Karpas-422 (cell line): ENCODE measurements around the gene APOA1. TPM values are rescaled to one million over a fixed set of nuclear protein-coding genes. Genes with fewer than 3 reads are reported as not detected.

ENCODE experiments used
- DNase-seq: peaks from one replicate; pipeline ENCODE4 v3.0.0-alpha.2; 2015
- H2AFZ ChIP-seq: fragments of 200-600 bp; sonication (generic); 2 replicates; pipeline ENCODE4 v1.6.1; 2014; ENCODE audit warnings: antibody characterized with exemption, low read length, mixed read lengths
- H3K27ac ChIP-seq: fragments of 200-600 bp; sonication (generic); 2 replicates; pipeline ENCODE4 v1.5.1; 2014; ENCODE audit warnings: mild to moderate bottlenecking, low read length, moderate library complexity
- H3K27me3 ChIP-seq: fragments of 200-600 bp; sonication (generic); 2 replicates; pipeline ENCODE4 v1.6.1; 2014; ENCODE audit warnings: low read length, mixed read lengths
- H3K36me3 ChIP-seq: fragments of 200-600 bp; sonication (generic); 2 replicates; pipeline ENCODE4 v1.6.1; 2014; ENCODE audit warnings: low read length, mixed read lengths; ENCODE audit not compliant: insufficient read depth
- H3K4me1 ChIP-seq: fragments of 200-600 bp; sonication (generic); 2 replicates; pipeline ENCODE4 v1.6.1; 2014; ENCODE audit warnings: mild to moderate bottlenecking, low read length, mixed read lengths
- H3K4me2 ChIP-seq: fragments of 200-600 bp; sonication (generic); 2 replicates; pipeline ENCODE4 v1.6.1; 2014; ENCODE audit warnings: low read length, low read depth, mild to moderate bottlenecking; ENCODE audit not compliant: poor library complexity, severe bottlenecking
- H3K4me3 ChIP-seq: fragments of 200-600 bp; sonication (generic); 2 replicates; pipeline ENCODE4 v1.5.1; 2014; ENCODE audit warnings: mild to moderate bottlenecking, antibody characterized with exemption, low read length, mixed read lengths
- H3K79me2 ChIP-seq: fragments of 200-600 bp; sonication (generic); 2 replicates; pipeline ENCODE4 v1.6.1; 2014; ENCODE audit warnings: mild to moderate bottlenecking, low read length, mixed read lengths
- H3K9ac ChIP-seq: fragments of 200-600 bp; sonication (generic); 2 replicates; pipeline ENCODE4 v1.6.0; 2014; ENCODE audit warnings: low read length
- H3K9me2 ChIP-seq: fragments of 200-600 bp; sonication (generic), shearing (Covaris generic); replicated peaks from 2 replicates; pipeline ENCODE4 v1.6.0; 2014; ENCODE audit warnings: mild to moderate bottlenecking, low read length, moderate library complexity; ENCODE audit not compliant: insufficient read depth
- H3K9me3 ChIP-seq: fragments of 300-700, 200-600 bp; sonication (generic); 2 replicates; pipeline ENCODE4 v1.6.1; 2014; ENCODE audit warnings: low read length, mixed read lengths
- H4K20me1 ChIP-seq: fragments of 200-600 bp; sonication (generic); 2 replicates; pipeline ENCODE4 v1.6.1; 2014; ENCODE audit warnings: mild to moderate bottlenecking, antibody characterized with exemption, low read length, low read depth; ENCODE audit not compliant: insufficient read depth
- total RNA-seq: library from RNA; depleted of rRNA; stranded (reverse); fragments of >200 nt; shearing (Covaris generic); gene quantifications from 2 replicates; pipeline ENCODE4 v1.2.3, GENCODE V29; 2014; ENCODE audit warnings: low replicate concordance

APOA1 gene
- total RNA-seq, 1 experiment from 2014 or later, result not detected

DNA sequence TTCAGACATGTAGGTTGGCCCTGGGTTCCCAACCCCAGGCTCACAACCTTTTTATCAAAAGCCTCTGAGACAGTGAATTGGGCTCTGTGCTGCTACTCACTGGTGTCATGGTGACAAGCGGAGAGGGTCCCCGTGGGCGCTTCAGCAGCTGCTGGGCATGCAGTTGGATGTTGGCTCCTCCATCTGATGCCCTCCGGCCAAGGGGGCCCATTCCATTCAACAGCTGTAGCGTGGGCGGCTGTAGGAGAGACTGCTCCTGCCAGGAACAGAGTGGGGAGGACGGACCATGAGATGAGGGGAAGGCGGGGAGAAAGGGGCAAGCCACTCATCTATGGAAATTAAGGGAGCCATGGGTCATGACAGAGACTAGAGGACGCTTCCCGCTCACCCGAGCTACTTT is 36.0 kb upstream of the APOA1 start:
- Histone ChIP-seq H4K20me1 (no peaks in the 10 kb centered on the region), H3K79me2 (no peaks in the 10 kb centered on the region), H2AFZ (no peak overlapping the region), H3K27me3 (no peaks in the 10 kb centered on the region), H3K27ac (no peak overlapping the region), H3K4me1 (no peaks in the 10 kb centered on the region), H3K4me2 (no peak overlapping the region), H3K9me2 (no peaks in the 10 kb centered on the region), H3K4me3 (no peak overlapping the region), H3K36me3 (no peaks in the 10 kb centered on the region), H3K9me3 (no peaks in the 10 kb centered on the region), H3K9ac (no peak overlapping the region)
- DNase-seq, result no peak

DNA sequence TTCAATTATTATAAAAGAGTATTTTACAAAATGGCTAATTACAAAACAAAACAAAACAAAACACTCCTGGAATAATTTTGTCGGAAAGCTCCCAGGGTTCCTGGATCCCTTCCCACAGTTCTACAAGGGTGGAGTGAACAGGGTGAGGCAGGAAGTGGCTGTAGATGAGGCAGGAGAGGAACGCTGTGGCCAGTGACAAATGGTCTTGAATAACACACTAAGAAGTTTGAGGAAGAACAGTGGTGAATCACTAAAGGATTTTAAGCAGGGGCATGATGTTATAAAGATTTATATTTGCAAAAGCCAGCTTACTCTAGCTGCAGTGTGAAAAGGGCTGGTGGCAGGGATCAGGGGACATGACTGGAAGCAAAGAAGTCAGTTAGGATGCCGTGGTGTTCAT is 33.8 kb upstream of the APOA1 start:
- H3K27me3 ChIP-seq, result no peaks in the 10 kb centered on the region
- no peak overlapping the region for H3K4me2 ChIP-seq
- no peak overlapping the region for H3K9ac ChIP-seq
- H3K27ac ChIP-seq, result no peak overlapping the region
- H3K36me3 ChIP-seq, result no peaks in the 10 kb centered on the region
- no peak overlapping the region for H2AFZ ChIP-seq
- no peak for DNase-seq
- H3K4me3 ChIP-seq, result no peak overlapping the region
- no peaks in the 10 kb centered on the region for H3K79me2 ChIP-seq
- H3K4me1 ChIP-seq, result no peaks in the 10 kb centered on the region
- no peaks in the 10 kb centered on the region for H4K20me1 ChIP-seq
- H3K9me3 ChIP-seq, result no peaks in the 10 kb centered on the region
- H3K9me2 ChIP-seq, result no peaks in the 10 kb centered on the region

DNA sequence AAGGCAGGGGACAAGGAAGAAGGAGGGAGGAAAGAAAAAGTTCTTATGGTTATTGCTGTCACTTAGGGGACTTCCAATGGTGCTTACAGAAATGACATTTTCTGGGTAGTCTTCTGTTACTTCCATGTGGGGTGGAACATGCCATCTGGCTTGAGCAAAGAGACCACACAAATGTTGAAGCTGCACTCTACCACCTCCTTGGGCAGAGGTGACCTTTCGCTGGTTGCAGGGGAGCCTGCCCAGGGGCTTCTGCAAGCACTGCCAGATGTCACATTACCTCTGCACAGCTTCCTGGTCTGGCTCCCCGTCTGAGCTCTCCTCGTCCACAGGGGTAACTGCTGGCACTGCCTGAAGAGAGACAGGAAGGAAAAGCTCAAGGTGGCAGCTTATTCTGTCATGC is 32.6 kb upstream of the APOA1 start:
- H3K9ac ChIP-seq, result no peak overlapping the region
- H3K4me1 ChIP-seq, result no peaks in the 10 kb centered on the region
- no peak overlapping the region for H2AFZ ChIP-seq
- H3K9me3 ChIP-seq, result no peaks in the 10 kb centered on the region
- H4K20me1 ChIP-seq, result no peaks in the 10 kb centered on the region
- H3K27ac ChIP-seq, result no peak overlapping the region
- no peak overlapping the region for H3K4me2 ChIP-seq
- H3K79me2 ChIP-seq, result no peaks in the 10 kb centered on the region
- DNase-seq, result no peak
- H3K36me3 ChIP-seq, result no peaks in the 10 kb centered on the region
- H3K4me3 ChIP-seq, result no peak overlapping the region
- H3K9me2 ChIP-seq, result no peaks in the 10 kb centered on the region
- H3K27me3 ChIP-seq, result no peaks in the 10 kb centered on the region

DNA sequence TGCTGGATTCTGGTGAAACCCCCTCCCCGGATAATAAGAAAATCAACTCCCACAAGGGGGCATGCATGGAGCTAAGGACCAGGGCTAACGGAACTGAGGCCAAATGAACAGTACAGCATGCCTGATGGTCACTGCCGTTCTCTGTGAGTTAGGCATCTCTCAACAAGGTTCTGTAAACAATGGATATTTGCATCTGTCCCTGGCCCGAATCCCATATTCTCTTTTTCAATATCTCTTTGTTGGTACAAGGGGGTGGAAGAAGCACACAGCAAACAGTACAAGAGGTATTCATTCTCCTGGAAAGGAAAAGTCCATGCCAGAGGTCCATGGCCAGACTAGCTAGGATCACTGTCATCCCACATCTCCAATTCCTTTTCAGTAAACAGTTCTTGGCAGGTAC is 32.2 kb upstream of the APOA1 start:
- Histone ChIP-seq H3K9me2 (no peaks in the 10 kb centered on the region), H3K9me3 (no peaks in the 10 kb centered on the region), H3K27ac (no peak overlapping the region), H3K4me2 (no peak overlapping the region), H4K20me1 (no peaks in the 10 kb centered on the region), H3K27me3 (no peaks in the 10 kb centered on the region), H3K4me1 (no peaks in the 10 kb centered on the region), H2AFZ (no peak overlapping the region), H3K36me3 (no peaks in the 10 kb centered on the region), H3K9ac (no peak overlapping the region), H3K4me3 (no peak overlapping the region), H3K79me2 (no peaks in the 10 kb centered on the region)
- no peak for DNase-seq

DNA sequence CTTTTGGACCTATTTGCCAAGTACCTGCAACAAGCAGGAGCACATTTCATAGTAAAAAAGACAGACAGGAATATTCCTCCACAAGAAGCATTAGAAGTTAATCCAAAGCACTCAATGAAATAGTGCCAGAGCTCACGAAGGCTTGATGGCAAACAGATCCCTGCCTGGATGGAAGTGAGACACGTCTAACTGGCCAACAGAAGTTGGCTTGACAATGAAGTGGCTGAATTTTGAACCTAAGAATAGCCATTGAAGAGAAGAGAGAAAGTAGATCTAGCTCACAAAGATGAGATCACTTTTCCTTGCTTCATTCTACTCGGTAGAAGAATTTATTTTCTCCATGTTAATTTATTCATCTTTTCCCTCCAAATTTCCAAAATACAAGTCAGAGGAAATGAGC is 30.6 kb upstream of the APOA1 start:
- Histone ChIP-seq H2AFZ (no peak overlapping the region), H4K20me1 (no peaks in the 10 kb centered on the region), H3K4me3 (no peak overlapping the region), H3K9me3 (no peaks in the 10 kb centered on the region), H3K9me2 (no peaks in the 10 kb centered on the region), H3K4me1 (no peaks in the 10 kb centered on the region), H3K4me2 (no peak overlapping the region), H3K79me2 (no peaks in the 10 kb centered on the region), H3K27me3 (no peaks in the 10 kb centered on the region), H3K27ac (no peak overlapping the region), H3K9ac (no peak overlapping the region), H3K36me3 (no peaks in the 10 kb centered on the region)
- no peak for DNase-seq

DNA sequence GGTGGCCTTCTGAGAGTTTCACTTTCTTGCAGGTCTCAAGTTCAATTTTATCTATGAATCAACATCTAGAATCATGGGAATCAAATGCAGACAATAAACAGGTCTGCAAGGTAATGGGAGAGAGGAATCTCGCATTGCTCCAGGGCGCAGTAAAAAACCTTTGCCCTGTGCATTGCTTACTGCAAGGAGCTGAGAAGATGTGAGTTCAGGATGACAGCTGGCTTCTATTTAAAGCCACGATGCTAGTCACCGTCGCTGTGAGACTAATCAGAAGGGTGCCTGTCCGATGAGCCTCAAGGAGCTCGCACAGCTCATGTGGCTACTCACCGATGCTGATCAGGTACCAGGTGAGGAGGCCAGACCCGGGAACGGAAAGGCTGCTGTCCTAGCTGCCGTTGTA is 30.2 kb upstream of the APOA1 start:
- no peaks in the 10 kb centered on the region for H3K9me2 ChIP-seq
- no peak overlapping the region for H3K27ac ChIP-seq
- no peak for DNase-seq
- H3K9ac ChIP-seq, result no peak overlapping the region
- no peak overlapping the region for H3K4me3 ChIP-seq
- H3K27me3 ChIP-seq, result no peaks in the 10 kb centered on the region
- H3K79me2 ChIP-seq, result no peaks in the 10 kb centered on the region
- no peaks in the 10 kb centered on the region for H4K20me1 ChIP-seq
- H2AFZ ChIP-seq, result no peak overlapping the region
- H3K9me3 ChIP-seq, result no peaks in the 10 kb centered on the region
- H3K4me2 ChIP-seq, result no peak overlapping the region
- no peaks in the 10 kb centered on the region for H3K4me1 ChIP-seq
- H3K36me3 ChIP-seq, result no peaks in the 10 kb centered on the region

DNA sequence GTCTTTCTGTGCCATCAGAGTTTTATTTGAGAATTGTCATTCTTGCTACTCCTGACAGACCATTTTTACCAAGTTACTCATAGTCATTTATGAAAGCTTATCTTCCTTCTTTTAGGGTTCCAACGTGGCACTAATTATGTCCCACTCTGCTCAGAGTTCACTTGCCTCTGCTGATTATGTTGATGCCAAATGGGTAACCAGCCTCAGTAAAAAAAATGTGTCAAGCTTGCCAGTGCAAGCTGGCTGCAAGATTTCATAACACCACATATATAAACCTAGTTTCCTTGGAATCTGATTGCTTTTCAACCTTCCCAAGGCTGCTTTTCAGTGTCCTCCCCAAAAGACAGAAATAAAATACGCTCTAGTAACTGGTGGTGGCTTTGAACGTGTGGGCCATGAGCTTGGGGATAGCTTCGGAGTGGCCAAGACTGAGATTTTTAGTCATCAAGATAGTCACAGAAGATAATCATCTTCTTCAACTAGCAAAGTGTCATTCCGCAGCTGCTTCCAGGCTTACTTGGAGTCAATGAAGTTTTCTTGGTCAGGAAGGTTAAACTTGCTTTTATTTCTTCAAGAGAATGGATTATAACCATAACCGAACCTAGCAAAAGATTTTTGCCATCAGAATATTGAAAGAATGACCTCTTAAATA is 29.5 kb upstream of the APOA1 start:
- no peaks in the 10 kb centered on the region for H4K20me1 ChIP-seq
- no peaks in the 10 kb centered on the region for H3K79me2 ChIP-seq
- no peaks in the 10 kb centered on the region for H3K27me3 ChIP-seq
- H3K4me3 ChIP-seq, result no peak overlapping the region
- H3K4me2 ChIP-seq, result no peak overlapping the region
- no peaks in the 10 kb centered on the region for H3K9me2 ChIP-seq
- no peaks in the 10 kb centered on the region for H3K36me3 ChIP-seq
- no peaks in the 10 kb centered on the region for H3K4me1 ChIP-seq
- DNase-seq, result no peak
- no peak overlapping the region for H3K27ac ChIP-seq
- no peaks in the 10 kb centered on the region for H3K9me3 ChIP-seq
- H3K9ac ChIP-seq, result no peak overlapping the region
- no peak overlapping the region for H2AFZ ChIP-seq

DNA sequence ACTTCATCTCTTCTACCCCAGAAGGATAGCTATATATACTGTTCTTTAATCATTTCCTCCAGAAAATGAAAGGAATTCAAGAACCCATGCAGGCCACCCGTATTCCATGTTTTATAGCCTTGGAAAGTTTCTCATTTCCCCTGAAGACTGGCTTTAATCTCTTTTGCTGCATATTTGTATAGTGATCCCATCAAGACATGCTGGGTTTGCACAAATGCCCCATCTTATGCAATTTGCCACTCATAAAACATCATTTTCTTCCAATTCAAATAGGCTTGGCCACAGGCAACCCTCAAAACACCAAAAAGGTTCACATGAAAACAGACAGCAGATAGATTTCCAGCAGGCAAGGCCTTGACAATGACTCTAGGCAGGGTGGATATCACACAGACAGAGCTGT is 28.3 kb upstream of the APOA1 start:
- H3K27me3 ChIP-seq, result no peaks in the 10 kb centered on the region
- no peak overlapping the region for H2AFZ ChIP-seq
- no peak overlapping the region for H3K9ac ChIP-seq
- H3K4me2 ChIP-seq, result no peak overlapping the region
- H3K36me3 ChIP-seq, result no peaks in the 10 kb centered on the region
- no peak overlapping the region for H3K27ac ChIP-seq
- DNase-seq, result no peak
- no peaks in the 10 kb centered on the region for H4K20me1 ChIP-seq
- no peak overlapping the region for H3K4me3 ChIP-seq
- H3K79me2 ChIP-seq, result no peaks in the 10 kb centered on the region
- H3K9me2 ChIP-seq, result no peaks in the 10 kb centered on the region
- no peaks in the 10 kb centered on the region for H3K9me3 ChIP-seq
- H3K4me1 ChIP-seq, result no peaks in the 10 kb centered on the region

DNA sequence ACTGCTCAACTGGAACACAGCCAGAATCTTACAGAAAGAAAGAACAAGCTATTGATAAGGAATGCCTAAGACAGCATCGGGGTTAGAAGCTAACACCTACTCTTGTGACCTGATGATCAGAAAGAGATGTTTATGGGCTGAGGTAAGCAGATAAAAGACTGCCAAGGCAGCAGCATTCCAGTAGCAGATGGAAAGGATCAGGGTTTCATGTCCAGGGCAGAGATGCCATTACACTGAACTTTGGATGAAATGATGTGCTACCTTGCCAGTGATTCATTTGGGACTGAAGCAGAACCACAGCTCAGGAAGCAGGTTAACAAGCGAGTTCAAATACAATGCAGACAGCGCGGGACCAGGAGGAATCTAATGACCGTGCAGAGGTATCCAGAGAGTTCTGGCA is 27.1 kb upstream of the APOA1 start:
- Histone ChIP-seq H2AFZ (no peak overlapping the region), H3K9ac (no peak overlapping the region), H4K20me1 (no peaks in the 10 kb centered on the region), H3K36me3 (no peaks in the 10 kb centered on the region), H3K4me2 (no peak overlapping the region), H3K9me2 (no peaks in the 10 kb centered on the region), H3K4me3 (no peak overlapping the region), H3K27ac (no peak overlapping the region), H3K27me3 (no peaks in the 10 kb centered on the region), H3K9me3 (no peaks in the 10 kb centered on the region), H3K4me1 (no peaks in the 10 kb centered on the region), H3K79me2 (no peaks in the 10 kb centered on the region)
- no peak for DNase-seq
